Activated T-helper 1 cell treated with anti-CD3 and anti-CD28 coated beads, Interleukin-12 subunit alpha, Interleukin-12 subunit beta, Interleukin-2, Interleukin-4 antibody, amounts not matched to agents 30 ng/mL and 10 ng/mL and 1 ng/mL, durations not matched to agents 14 hours and 24 hours and 36 hours (primary cell): ENCODE measurements around the gene SLC39A11. TPM values are rescaled to one million over a fixed set of nuclear protein-coding genes. Genes with fewer than 3 reads are reported as not detected.

ENCODE experiments used
- DNase-seq: peaks from one replicate; pipeline ENCODE4 v3.0.0; 2021; ENCODE audit warnings: low spot score
- H3K27ac Mint-ChIP-seq: one replicate; pipeline ENCODE4 v1.8.0; 2021; ENCODE audit warnings: mild to moderate bottlenecking, mixed read lengths
- H3K27me3 Mint-ChIP-seq: one replicate; pipeline ENCODE4 v1.8.0; 2022; ENCODE audit warnings: mild to moderate bottlenecking, moderate library complexity, mixed read lengths; ENCODE audit not compliant: insufficient read depth
- H3K36me3 Mint-ChIP-seq: one replicate; pipeline ENCODE4 v1.8.0; 2021; ENCODE audit warnings: low read depth, mixed read lengths
- H3K4me1 Mint-ChIP-seq: one replicate; pipeline ENCODE4 v1.8.0; 2021; ENCODE audit warnings: low read depth, mixed read lengths
- H3K4me3 Mint-ChIP-seq: one replicate; pipeline ENCODE4 v1.8.0; 2021; ENCODE audit warnings: mild to moderate bottlenecking, moderate library complexity, mixed read lengths
- H3K9me3 Mint-ChIP-seq: one replicate; pipeline ENCODE4 v1.8.0; 2021; ENCODE audit warnings: mixed read lengths
- intact Hi-C: fragments of 100-400 bp; cut with micrococcal nuclease; formaldehyde crosslinking; loops from one replicate; pipeline ENCODE4 v1.15.1; 2024
- total RNA-seq: library from RNA; stranded (reverse); gene quantifications from 2 replicates; pipeline ENCODE4 v1.2.3, GENCODE V29; 2022

The SLC39A11 gene
- total RNA-seq, 1 donor from 2014 or later: 20.9 TPM

DNA sequence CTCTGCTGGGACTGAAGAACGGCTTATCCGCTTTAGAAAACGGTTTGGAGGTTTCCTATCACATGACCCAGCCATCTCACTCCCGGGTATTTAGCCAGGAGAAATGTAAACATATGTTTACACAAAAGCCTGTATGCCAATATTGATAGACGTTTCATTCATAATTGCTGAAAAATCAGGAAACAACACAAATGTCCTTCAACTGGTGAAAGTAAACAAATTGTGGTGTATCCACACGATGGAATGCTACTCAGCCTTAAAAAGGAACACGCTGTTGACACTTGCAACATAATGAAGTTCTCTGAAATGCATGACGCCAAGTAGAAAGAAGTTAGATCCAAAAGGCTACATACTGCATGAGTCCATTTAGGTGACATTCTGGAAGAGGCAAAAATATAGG lies 157.6 kb downstream of the SLC39A11 start:
- H3K4me3 Mint-ChIP-seq: no peak overlapping the region
- H3K36me3 Mint-ChIP-seq: no peaks in the 10 kb centered on the region
- no peak overlapping the region for H3K27ac Mint-ChIP-seq
- H3K4me1 Mint-ChIP-seq: peaks cover 21% of the 10 kb centered on the region
- no peaks in the 10 kb centered on the region for H3K27me3 Mint-ChIP-seq
- no peaks in the 10 kb centered on the region for H3K9me3 Mint-ChIP-seq
- no peak for DNase-seq
- intact Hi-C loops: no loop called here

DNA sequence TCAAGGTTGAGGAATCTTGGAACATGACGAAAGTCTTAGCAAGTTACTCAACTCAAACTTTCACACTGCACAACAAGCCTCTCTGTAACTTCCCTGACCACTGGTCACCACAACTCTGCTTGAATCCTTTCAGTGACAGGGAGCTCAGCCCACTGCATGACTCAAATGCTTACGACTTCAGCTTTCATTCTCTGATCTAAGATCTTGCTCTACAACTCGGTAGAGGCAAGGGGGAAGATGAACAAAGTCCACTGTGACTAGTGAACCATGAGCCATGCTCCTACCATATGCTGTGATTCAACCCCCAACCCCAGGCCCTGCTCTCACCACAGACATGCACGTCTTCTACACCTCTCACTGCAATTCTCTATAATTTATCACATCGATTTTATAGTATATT lies 160.9 kb downstream of the SLC39A11 start:
- H3K27me3 Mint-ChIP-seq: no peaks in the 10 kb centered on the region
- DNase-seq: no peak
- H3K4me3 Mint-ChIP-seq: no peak overlapping the region
- H3K27ac Mint-ChIP-seq: peak overlapping the region; percentile 1
- H3K36me3 Mint-ChIP-seq: no peaks in the 10 kb centered on the region
- no peaks in the 10 kb centered on the region for H3K9me3 Mint-ChIP-seq
- intact Hi-C loops: no loop called here
- peaks cover 21% of the 10 kb centered on the region for H3K4me1 Mint-ChIP-seq

DNA sequence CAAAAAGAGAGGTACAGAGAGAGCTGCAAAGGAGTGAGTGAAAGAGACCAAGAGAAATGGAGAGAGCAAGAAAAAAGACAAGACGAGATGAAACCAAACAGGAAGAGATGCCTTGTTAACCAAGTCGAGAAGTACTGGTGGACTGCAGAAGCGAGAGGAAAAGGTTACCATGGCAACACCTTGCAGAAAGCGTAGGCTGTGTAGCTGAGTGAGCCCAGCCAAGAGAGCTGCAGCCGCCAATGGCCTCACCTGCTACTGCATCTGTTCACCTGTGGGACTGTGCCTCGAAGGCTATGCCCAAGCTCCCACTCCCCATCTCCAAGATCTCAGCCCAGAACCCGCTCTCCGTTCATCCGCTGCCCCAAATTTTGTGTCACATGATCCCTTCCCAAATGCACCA lies 161.3 kb downstream of the SLC39A11 start:
- Mint-ChIP-seq H3K27ac (peak overlapping the region; percentile 59), H3K4me3 (no peak overlapping the region)
- intact Hi-C loops: no loop called here

DNA sequence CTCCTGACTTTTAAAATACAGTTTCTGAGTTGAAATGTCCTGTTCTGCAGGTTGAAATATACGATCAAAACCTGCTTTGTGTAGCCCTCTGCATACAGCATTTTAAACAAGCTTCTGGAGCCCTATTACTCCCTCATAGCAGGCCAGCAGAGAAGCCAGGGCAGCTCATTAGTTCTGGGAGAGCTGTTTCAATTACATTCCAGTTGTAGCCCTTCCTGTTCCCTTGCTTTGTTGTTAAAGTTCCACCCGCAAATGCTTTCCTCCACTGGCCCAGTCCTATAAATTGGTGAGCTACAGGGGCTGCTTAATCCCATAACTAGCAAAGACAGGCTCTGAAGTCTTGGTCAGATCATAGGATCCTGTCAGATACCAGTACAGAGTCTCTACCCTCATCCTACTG lies 162.5 kb downstream of the SLC39A11 start:
- H3K4me3 Mint-ChIP-seq: no peak overlapping the region
- H3K27me3 Mint-ChIP-seq: no peaks in the 10 kb centered on the region
- no peak overlapping the region for H3K27ac Mint-ChIP-seq
- no peaks in the 10 kb centered on the region for H3K36me3 Mint-ChIP-seq
- DNase-seq: no peak
- H3K9me3 Mint-ChIP-seq: no peaks in the 10 kb centered on the region
- intact Hi-C loops: no loop called here
- peaks cover 21% of the 10 kb centered on the region for H3K4me1 Mint-ChIP-seq

More for the DNA sequence above, 161.3 kb downstream of the SLC39A11 start:
- H3K4me1 Mint-ChIP-seq: peaks cover 21% of the 10 kb centered on the region
- H3K27me3 Mint-ChIP-seq: no peaks in the 10 kb centered on the region
- no peaks in the 10 kb centered on the region for H3K9me3 Mint-ChIP-seq
- DNase-seq: no peak
- no peaks in the 10 kb centered on the region for H3K36me3 Mint-ChIP-seq

DNA sequence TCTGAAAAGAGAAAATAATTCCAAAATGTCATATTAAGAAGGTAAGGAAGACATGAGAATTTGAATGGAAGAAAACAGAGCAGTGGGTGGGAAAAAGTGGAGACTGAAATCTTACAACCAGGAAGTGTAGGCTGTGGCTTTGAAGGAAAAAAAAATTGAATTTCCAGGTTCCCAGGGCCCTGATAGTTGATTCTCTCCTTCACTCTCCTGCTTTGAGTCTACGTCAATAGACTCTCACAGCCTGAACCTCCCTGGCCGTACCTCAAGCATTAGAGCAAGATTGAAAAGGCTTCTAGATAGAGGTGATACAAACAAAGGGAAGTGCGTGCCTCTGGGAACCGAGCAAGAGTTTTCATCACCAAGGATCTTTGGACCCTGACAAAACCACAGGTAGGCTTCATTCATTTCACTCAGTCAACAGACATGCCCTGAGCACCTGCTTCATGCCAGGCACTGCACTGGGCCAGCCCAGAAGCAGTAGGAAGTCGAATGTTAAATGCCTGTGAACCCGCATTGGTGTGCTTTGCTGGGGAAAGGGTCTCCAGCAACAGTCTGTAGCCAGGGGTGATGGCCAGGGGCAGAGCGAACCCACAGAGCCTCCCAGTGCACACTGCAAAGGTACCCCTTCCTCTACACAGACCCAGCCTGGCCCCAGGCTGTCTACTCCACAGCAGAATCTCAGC lies 163.9 kb downstream of the SLC39A11 start:
- no peak for DNase-seq
- intact Hi-C loops: no loop called here
- no peak overlapping the region for H3K4me3 Mint-ChIP-seq
- H3K9me3 Mint-ChIP-seq: no peaks in the 10 kb centered on the region
- peaks cover 21% of the 10 kb centered on the region for H3K4me1 Mint-ChIP-seq
- no peaks in the 10 kb centered on the region for H3K36me3 Mint-ChIP-seq
- no peak overlapping the region for H3K27ac Mint-ChIP-seq
- H3K27me3 Mint-ChIP-seq: no peaks in the 10 kb centered on the region

DNA sequence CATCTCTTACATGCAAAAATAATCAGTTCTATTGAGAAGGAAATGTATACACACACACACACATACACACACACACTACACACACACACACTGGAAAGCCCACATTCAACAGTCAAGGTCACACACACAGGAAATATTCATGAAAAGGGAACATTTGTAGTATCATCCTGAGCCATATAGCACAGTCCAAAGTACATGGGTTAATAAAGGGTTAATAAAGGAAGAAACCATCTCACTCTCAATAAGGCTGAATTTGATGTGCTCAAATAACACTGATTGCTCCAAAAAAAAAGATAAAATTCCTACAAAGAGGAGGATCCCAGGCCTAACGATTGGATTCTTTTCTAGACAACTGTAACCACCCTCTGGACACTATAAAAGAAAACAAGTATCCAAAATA lies 164.7 kb downstream of the SLC39A11 start:
- no peaks in the 10 kb centered on the region for H3K9me3 Mint-ChIP-seq
- intact Hi-C loops: no loop called here
- H3K36me3 Mint-ChIP-seq: no peaks in the 10 kb centered on the region
- no peaks in the 10 kb centered on the region for H3K27me3 Mint-ChIP-seq
- no peak overlapping the region for H3K4me3 Mint-ChIP-seq
- peaks cover 21% of the 10 kb centered on the region for H3K4me1 Mint-ChIP-seq
- DNase-seq: no peak
- H3K27ac Mint-ChIP-seq: no peak overlapping the region

DNA sequence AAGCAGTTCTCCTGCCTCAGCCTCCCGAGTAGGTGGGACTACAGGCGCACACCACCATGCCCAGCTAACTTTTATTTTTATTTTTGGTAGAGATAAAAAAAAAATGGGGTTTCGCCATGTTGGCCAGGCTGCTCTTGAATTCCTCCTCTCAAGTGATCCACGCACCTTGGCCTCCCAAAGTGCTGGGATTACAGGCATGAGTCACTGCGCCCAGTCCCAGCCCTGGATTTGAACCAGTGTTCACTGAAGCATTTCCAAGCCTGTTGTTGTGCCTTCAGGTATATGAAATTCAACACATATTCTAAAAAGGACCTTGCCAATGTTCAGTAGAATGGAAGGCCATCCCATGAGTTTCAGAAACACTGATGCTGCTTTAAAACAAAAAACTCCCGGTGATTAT lies 165.3 kb downstream of the SLC39A11 start:
- peaks cover 21% of the 10 kb centered on the region for H3K4me1 Mint-ChIP-seq
- no peaks in the 10 kb centered on the region for H3K36me3 Mint-ChIP-seq
- intact Hi-C loops: no loop called here

DNA sequence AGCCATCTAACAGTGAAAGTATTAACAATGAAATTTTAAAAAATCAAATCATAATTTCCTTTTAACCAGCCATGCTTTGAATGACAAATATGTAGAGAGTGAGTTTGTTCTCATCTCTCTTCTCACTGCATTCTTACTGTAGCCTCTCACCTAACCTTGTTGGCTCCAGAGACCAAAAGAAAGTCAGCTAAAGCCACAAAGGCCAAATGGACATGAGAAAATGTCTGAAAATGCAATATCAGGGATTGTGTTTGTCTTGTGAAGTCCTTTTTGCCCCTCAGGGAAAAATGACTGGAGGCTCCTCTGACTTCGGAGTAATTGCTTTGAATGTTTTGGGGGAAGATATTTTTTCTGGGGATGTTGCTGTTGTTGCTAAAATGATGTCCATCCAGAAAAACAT lies 166.3 kb downstream of the SLC39A11 start:
- DNase-seq: no peak
- no peaks in the 10 kb centered on the region for H3K36me3 Mint-ChIP-seq
- no peaks in the 10 kb centered on the region for H3K27me3 Mint-ChIP-seq
- no peak overlapping the region for H3K4me3 Mint-ChIP-seq
- H3K9me3 Mint-ChIP-seq: no peaks in the 10 kb centered on the region
- intact Hi-C loops: no loop called here
- H3K27ac Mint-ChIP-seq: no peak overlapping the region
- peaks cover 11% of the 10 kb centered on the region for H3K4me1 Mint-ChIP-seq

More for the DNA sequence above, 165.3 kb downstream of the SLC39A11 start:
- Mint-ChIP-seq H3K9me3 (no peaks in the 10 kb centered on the region), H3K27me3 (no peaks in the 10 kb centered on the region), H3K27ac (no peak overlapping the region), H3K4me3 (no peak overlapping the region)
- no peak for DNase-seq

DNA sequence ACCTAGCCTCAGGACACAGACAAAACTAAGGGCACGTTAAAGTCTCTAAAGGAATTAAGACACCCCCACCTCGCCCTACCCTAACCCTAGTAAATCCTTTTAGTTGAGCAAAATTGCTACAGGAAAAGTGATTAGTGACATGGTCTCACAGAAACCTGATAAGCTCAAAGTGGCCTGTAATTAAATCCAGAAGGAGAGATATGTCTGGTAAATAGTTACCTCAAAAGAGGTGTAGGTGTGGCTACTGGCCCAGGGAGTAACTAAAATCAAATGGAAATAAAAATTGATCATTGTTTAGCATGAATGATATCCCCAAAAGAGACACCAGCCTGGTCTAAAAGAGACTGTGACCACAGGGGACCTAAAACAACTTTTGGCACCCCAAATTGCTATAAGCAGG lies 168.3 kb downstream of the SLC39A11 start:
- no peaks in the 10 kb centered on the region for H3K4me1 Mint-ChIP-seq
- DNase-seq: no peak
- H3K36me3 Mint-ChIP-seq: no peaks in the 10 kb centered on the region
- no peaks in the 10 kb centered on the region for H3K27me3 Mint-ChIP-seq
- H3K9me3 Mint-ChIP-seq: no peaks in the 10 kb centered on the region
- H3K4me3 Mint-ChIP-seq: no peak overlapping the region
- H3K27ac Mint-ChIP-seq: no peak overlapping the region
- intact Hi-C loops: no loop called here

DNA sequence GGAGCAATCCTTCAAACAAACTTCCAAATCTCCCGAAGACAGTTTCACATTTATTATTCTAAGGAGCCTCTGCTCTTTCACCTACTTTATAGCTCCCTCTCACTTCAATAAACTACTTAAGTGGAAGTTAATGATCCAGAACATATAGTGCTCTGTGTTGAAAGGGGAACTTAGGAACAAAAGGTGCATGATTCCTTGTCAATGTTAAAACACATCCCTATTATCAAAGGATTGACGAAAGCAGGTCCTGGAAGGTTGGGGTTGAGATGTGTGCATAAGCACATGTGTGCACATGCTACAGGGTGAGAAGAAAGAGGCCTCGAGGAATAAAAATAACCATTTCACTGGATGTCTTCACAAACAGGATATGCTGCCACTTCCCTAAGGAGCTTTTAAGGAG lies 170.3 kb downstream of the SLC39A11 start:
- Mint-ChIP-seq H3K27me3 (no peaks in the 10 kb centered on the region), H3K36me3 (no peaks in the 10 kb centered on the region), H3K4me3 (no peak overlapping the region), H3K9me3 (no peaks in the 10 kb centered on the region), H3K27ac (no peak overlapping the region), H3K4me1 (no peaks in the 10 kb centered on the region)
- intact Hi-C loops: no loop called here
- no peak for DNase-seq

DNA sequence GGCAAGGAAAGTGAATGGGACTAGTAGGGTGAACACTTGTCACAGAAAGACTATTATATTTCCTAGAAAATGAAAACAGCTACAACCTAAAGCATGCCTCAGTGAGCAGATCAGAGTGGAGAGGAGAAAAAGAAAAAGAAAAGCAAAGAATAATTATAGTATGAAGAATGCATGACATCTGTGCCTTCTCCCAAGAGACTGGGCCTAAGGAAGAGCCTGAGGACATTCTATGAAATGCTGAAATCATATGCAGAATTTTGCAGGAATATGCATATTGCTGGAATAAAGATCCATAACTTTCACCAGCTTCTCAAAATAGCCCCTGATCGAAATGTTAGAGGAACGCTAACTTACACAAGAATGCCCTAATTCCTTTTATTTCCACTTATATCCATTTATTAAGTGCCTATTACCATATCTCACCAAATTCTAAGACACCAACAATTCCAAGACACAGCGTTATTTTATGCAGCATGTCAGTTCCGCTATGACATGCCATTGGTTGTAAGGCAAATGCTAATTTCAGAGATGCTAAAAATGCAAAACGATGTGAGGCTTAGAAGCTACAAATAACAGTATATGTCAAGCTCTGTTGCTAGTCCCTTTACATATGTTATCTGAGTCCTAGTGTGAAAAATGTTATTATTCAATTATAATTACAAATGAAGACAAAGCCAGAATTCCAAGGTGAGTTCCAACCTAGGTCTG lies 171.0 kb downstream of the SLC39A11 start:
- H3K9me3 Mint-ChIP-seq: no peaks in the 10 kb centered on the region
- intact Hi-C loops: no loop called here
- no peaks in the 10 kb centered on the region for H3K36me3 Mint-ChIP-seq
- no peak overlapping the region for H3K4me3 Mint-ChIP-seq
- DNase-seq: no peak
- H3K27ac Mint-ChIP-seq: no peak overlapping the region
- H3K27me3 Mint-ChIP-seq: no peaks in the 10 kb centered on the region
- H3K4me1 Mint-ChIP-seq: no peaks in the 10 kb centered on the region

DNA sequence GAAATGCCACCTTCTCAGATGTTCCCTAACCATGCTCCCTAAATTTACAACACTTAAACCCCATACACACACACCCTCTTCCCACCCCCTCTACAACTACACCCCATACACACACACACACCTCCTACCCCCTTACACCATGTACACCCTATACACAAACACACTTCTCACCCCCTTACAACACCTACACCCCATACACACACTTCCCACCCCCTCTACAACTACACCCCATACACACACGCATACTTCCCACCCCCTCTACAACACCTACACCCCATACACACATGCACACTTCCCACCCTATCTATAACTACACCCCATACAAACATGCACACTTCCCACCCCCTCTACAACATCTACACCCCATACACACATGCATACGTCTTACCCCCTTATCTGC lies 172.0 kb downstream of the SLC39A11 start:
- no peaks in the 10 kb centered on the region for H3K27me3 Mint-ChIP-seq
- no peak overlapping the region for H3K27ac Mint-ChIP-seq
- H3K4me3 Mint-ChIP-seq: no peak overlapping the region
- no peaks in the 10 kb centered on the region for H3K36me3 Mint-ChIP-seq
- intact Hi-C loops: no loop called here
- H3K9me3 Mint-ChIP-seq: no peaks in the 10 kb centered on the region
- H3K4me1 Mint-ChIP-seq: no peaks in the 10 kb centered on the region
- DNase-seq: no peak

DNA sequence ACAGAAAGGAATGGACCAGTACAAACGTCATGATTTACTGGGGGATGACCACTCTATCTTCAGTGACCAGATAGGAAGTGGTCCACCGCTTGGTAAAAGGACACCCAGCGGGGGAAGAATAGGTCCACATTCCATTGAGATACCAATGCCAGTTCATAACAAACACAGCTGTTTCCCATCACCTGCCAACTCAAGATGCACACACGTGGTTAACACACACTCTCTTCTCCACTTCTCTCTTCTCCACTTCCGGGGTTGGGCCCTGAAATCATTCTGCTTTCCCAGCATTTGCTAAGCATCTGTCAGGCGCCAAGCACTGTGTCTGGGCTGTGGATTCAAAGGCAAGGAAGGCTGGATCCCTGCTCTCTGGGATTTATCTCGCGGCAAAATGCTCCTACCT lies 175.5 kb downstream of the SLC39A11 start:
- Mint-ChIP-seq H3K4me3 (no peak overlapping the region), H3K9me3 (no peaks in the 10 kb centered on the region), H3K36me3 (no peaks in the 10 kb centered on the region), H3K27me3 (no peaks in the 10 kb centered on the region), H3K4me1 (no peaks in the 10 kb centered on the region), H3K27ac (no peak overlapping the region)
- intact Hi-C loops: no loop called here
- DNase-seq: no peak
